ENCODE data around the gene TMEM62.

DNA sequence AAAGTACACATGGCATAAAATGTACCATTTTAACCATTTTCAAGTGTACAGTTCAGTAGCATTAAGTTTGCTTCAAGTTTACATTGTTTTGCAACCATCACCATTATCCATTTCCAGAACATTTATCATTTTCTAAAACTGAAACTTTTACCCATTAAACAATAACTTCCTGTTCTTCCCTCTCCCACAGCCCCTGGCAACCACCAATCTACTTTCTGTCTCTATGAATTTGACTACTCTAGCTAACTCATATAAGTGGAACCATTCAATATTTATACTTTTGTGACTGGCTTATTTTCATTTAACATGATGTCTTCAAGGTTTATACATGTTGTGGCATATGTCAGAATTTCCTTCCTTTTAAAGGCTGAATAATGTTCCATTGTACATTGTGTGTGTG lies 19.9 kb downstream of the TMEM62 start:
- TF ChIP-seq, protein P1, sequence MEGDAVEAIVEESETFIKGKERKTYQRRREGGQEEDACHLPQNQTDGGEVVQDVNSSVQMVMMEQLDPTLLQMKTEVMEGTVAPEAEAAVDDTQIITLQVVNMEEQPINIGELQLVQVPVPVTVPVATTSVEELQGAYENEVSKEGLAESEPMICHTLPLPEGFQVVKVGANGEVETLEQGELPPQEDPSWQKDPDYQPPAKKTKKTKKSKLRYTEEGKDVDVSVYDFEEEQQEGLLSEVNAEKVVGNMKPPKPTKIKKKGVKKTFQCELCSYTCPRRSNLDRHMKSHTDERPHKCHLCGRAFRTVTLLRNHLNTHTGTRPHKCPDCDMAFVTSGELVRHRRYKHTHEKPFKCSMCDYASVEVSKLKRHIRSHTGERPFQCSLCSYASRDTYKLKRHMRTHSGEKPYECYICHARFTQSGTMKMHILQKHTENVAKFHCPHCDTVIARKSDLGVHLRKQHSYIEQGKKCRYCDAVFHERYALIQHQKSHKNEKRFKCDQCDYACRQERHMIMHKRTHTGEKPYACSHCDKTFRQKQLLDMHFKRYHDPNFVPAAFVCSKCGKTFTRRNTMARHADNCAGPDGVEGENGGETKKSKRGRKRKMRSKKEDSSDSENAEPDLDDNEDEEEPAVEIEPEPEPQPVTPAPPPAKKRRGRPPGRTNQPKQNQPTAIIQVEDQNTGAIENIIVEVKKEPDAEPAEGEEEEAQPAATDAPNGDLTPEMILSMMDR (IDR thresholded peaks at IDR 0.05) = no peak
- no peak for TF ChIP-seq POLR2AphosphoS5 (IDR thresholded peaks at IDR 0.05)
- TF ChIP-seq POLR2A (IDR thresholded peaks at IDR 0.05; ENCODE audit: low read depth) = no peak

All from esophagus muscularis mucosa (tissue), 3 donors.